Hypothalamus (tissue), 51 donors: ENCODE data around the gene ADAMTS9.

Source experiments
- DNase-seq, 51 donors: peaks; one replicate each; lab custom pipeline; 2025; lab: John Stamatoyannopoulos, UW

ADAMTS9 gene

GRCh38 chr3:64627042-64627441, 60.8 kb downstream of the ADAMTS9 start:
- no peak for DNase-seq

- DNase-seq, result no peak
Measured at GRCh38 chr3:64625381-64625780, 62.4 kb downstream of the ADAMTS9 start.

GRCh38 chr3:64623125-64623524, 64.7 kb downstream of the ADAMTS9 start:
- no peak for DNase-seq

GRCh38 chr3:64621726-64622395, 65.9 kb downstream of the ADAMTS9 start:
- no peak for DNase-seq

- DNase-seq, result no peak
Measured at GRCh38 chr3:64621275-64621674, 66.5 kb downstream of the ADAMTS9 start.

- DNase-seq, result no peak
Measured at GRCh38 chr3:64620020-64620419, 67.8 kb downstream of the ADAMTS9 start.

GRCh38 chr3:64619216-64619615, 68.6 kb downstream of the ADAMTS9 start:
- DNase-seq, result no peak

- no peak for DNase-seq
Measured at GRCh38 chr3:64617610-64618009, 70.2 kb downstream of the ADAMTS9 start.

GRCh38 chr3:64616953-64617352, 70.8 kb downstream of the ADAMTS9 start:
- DNase-seq, result no peak

GRCh38 chr3:64612916-64613526, 74.8 kb downstream of the ADAMTS9 start:
- DNase-seq, result no peak

GRCh38 chr3:64612082-64612860, 75.5 kb downstream of the ADAMTS9 start:
- DNase-seq, result no peak

GRCh38 chr3:64608741-64609140, 79.1 kb downstream of the ADAMTS9 start:
- no peak for DNase-seq

- no peak for DNase-seq
Measured at GRCh38 chr3:64607032-64607551, 80.7 kb downstream of the ADAMTS9 start.

GRCh38 chr3:64604313-64604712, 83.5 kb downstream of the ADAMTS9 start:
- no peak for DNase-seq

- DNase-seq, result no peak
Measured at GRCh38 chr3:64601824-64602223, 86.0 kb downstream of the ADAMTS9 start.

GRCh38 chr3:64600246-64600950, 87.4 kb downstream of the ADAMTS9 start:
- DNase-seq, result no peak

- DNase-seq, result no peak
Measured at GRCh38 chr3:64599651-64600050, 88.1 kb downstream of the ADAMTS9 start.

- peak in 2 of 51 donors; percentile 8 to 11 for DNase-seq
Measured at GRCh38 chr3:64595253-64595694, 92.5 kb downstream of the ADAMTS9 start.

- DNase-seq, result no peak
Measured at GRCh38 chr3:64594134-64594533, 93.7 kb downstream of the ADAMTS9 start.

- no peak for DNase-seq
Measured at GRCh38 chr3:64593350-64593749, 94.5 kb downstream of the ADAMTS9 start.

GRCh38 chr3:64591615-64592014, 96.2 kb downstream of the ADAMTS9 start:
- no peak for DNase-seq
